Spinal cord (tissue), 10 donors: ENCODE data around the gene ZNRD2. TPM values are rescaled to one million over a fixed set of nuclear protein-coding genes. Genes with fewer than 3 reads are reported as not detected.

ENCODE experiments used
- DNase-seq, 6 donors: peaks; one replicate each; pipeline versions ENCODE4 v3.0.0 to v3.0.0-alpha.2; 2013 to 2015; ENCODE audit warnings: low spot score in 6 of 6, low read depth in 4 of 6
- H3K27ac ChIP-seq: one replicate; pipeline ENCODE4 v1.5.1; 2013; ENCODE audit warnings: low read depth, low read length, control low read depth
- H3K27me3 ChIP-seq: one replicate; pipeline ENCODE4 v1.6.1; 2013; ENCODE audit warnings: low read length; ENCODE audit not compliant: control insufficient read depth, insufficient read depth
- H3K36me3 ChIP-seq: one replicate; pipeline ENCODE4 v1.6.1; 2013; ENCODE audit warnings: low read length; ENCODE audit not compliant: control insufficient read depth, insufficient read depth
- H3K4me1 ChIP-seq: one replicate; pipeline ENCODE4 v1.6.1; 2013; ENCODE audit warnings: low read length; ENCODE audit not compliant: control insufficient read depth, insufficient read depth
- H3K4me3 ChIP-seq: one replicate; pipeline ENCODE4 v1.5.1; 2013; ENCODE audit warnings: low read depth, low read length, control low read depth
- H3K9me3 ChIP-seq: one replicate; pipeline ENCODE4 v1.6.1; 2013; ENCODE audit warnings: low read length; ENCODE audit not compliant: control insufficient read depth, insufficient read depth
- WGBS: methylation state at CpG from one replicate; pipeline ENCODE4 v1.1.5; 2013; ENCODE audit warnings: missing lambda C conversion rate; ENCODE audit not compliant: insufficient coverage; 5-methylcytosine and 5-hydroxymethylcytosine counted together
- polyA plus RNA-seq, 2 donors: library from polyadenylated mRNA; unstranded; fragments of 120-200 nt; gene quantifications; one replicate each; pipeline ENCODE4 v1.2.1, GENCODE V29; 2013; ENCODE audit not compliant: insufficient read length in 2 of 2
- total RNA-seq, 2 donors: library from RNA; depleted of rRNA in 1 of 2; stranded (reverse); fragments of 120-200 nt in 1 of 2; fragments of >200 nt in 1 of 2; gene quantifications; one replicate each; pipeline versions ENCODE4 v1.2.3 to v1.2.4, GENCODE V29; 2013 to 2014
- donor health status: healthy.

Gene ZNRD2
- total and polyA plus RNA-seq, 4 donors, result 14.7 to 87.2 (median 54.1) TPM

DNA sequence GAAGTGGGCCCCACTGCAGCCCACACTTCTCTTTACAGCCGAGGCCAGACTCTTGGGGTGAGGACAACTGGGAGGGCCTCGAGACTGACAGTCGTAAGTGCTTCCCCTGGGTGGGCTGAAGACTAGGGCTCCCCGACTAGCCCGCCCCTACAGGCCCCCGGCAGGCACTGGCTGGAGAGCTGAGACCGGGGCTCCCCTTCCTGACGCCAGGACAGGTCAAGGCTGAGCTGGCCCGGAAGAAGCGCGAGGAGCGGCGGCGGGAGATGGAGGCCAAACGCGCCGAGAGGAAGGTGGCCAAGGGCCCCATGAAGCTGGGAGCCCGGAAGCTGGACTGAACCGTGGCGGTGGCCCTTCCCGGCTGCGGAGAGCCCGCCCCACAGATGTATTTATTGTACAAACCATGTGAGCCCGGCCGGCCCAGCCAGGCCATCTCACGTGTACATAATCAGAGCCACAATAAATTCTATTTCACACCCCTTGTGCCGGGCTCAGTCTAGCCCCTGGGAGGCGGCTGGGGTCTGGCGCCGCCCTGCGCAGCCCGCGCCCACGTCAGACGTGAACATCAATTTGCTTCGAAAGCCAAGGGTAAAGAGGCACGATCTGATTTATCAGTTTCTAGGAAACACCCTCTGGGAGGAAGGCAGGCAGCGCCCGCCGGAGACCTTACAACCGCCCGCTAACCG is 31.9 kb upstream of the ZNRD2 start:
- no peak overlapping the region for H3K4me3 ChIP-seq
- DNase-seq, result no peak
- WGBS, result 73% methylated on average over 39 of the region's 43 CpGs

DNA sequence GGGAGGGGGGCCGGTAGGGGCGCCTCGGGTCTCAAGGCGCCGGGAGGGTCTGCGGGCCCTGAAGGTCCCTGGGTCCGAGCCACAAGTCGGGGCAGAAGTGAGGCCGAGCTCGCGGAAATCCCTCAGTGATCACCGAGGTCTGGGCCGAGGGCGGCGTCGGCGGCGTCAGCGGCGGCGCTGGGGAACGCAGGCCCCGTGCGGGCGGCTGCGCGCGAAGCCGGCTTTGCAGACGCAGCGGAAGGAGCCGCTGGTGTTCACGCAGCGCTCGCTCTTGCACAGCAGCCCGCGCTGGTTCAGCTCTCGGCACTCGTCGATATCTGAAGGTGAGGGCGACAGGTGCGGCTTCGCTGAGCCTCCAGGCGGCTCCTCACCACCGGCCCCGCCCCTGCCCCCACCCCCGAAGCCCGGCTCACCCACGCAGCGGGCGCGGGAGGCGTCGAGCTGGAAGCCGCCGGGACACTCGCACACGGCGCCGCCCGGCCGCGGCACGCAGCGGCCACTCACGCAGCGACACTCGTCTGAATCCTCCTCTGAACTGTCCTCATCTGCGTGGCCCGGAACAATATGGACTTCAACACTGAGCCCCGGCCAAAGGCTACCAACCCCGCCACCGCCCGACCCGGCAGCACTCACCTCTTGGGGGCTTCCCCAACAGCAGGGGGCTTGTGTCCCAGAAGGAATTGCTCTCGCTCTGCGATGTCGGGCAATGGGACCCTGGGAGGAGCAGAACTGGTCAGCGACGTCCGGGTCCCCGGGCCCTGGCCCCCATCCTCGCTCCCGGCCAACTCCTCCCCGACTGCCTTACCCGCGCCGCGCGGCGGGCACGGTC is 31.1 kb upstream of the ZNRD2 start:
- Histone ChIP-seq H3K36me3 (peaks cover 84% of the 10 kb centered on the region), H3K4me1 (peaks cover 30% of the 10 kb centered on the region), H3K27ac (no peak overlapping the region), H3K27me3 (no peaks in the 10 kb centered on the region), H3K9me3 (no peaks in the 10 kb centered on the region), H3K4me3 (no peak overlapping the region)
- peak in 2 of 6 donors; percentile 50 to 78 for DNase-seq
- WGBS, result 40% methylated on average over 91 of the region's 92 CpGs

More for the DNA sequence above, 31.9 kb upstream of the ZNRD2 start:
- no peaks in the 10 kb centered on the region for H3K9me3 ChIP-seq
- H3K27me3 ChIP-seq, result no peaks in the 10 kb centered on the region
- peaks cover 80% of the 10 kb centered on the region for H3K36me3 ChIP-seq
- peaks cover 30% of the 10 kb centered on the region for H3K4me1 ChIP-seq
- no peak overlapping the region for H3K27ac ChIP-seq

DNA sequence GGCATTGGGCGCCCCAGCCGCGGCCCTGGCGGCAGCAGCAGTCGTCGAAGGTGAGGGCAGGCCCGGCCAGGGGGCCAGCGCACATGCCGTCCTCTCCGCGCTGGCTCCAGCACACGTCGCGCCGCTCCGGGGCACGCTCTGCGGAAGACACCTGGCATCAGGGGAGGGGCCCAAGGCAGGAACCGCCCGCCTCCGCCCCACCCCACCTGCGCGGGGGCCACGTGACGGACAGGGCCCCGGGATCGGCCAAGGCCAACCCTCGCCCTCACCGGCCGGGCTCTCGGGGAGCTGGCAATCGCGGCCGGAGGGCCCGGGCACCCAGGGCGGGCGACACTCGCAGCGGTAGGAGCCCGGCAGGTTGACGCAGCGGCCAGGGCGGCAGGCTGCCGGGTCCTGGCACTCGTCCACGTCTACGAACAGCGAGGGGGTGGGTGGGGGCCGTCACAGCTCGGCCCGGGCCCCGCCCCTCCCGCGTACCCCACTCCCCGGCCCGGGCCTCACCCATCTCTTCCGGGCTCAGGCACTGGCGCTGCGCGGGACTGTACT is 30.5 kb upstream of the ZNRD2 start:
- 22% methylated on average over 60 of the region's 60 CpGs for WGBS
- Histone ChIP-seq H3K27me3 (no peaks in the 10 kb centered on the region), H3K9me3 (no peaks in the 10 kb centered on the region), H3K4me1 (peaks cover 30% of the 10 kb centered on the region), H3K27ac (peak overlapping the region; percentile 76), H3K4me3 (peak overlapping the region; percentile 49), H3K36me3 (peaks cover 84% of the 10 kb centered on the region)
- DNase-seq, result no peak

DNA sequence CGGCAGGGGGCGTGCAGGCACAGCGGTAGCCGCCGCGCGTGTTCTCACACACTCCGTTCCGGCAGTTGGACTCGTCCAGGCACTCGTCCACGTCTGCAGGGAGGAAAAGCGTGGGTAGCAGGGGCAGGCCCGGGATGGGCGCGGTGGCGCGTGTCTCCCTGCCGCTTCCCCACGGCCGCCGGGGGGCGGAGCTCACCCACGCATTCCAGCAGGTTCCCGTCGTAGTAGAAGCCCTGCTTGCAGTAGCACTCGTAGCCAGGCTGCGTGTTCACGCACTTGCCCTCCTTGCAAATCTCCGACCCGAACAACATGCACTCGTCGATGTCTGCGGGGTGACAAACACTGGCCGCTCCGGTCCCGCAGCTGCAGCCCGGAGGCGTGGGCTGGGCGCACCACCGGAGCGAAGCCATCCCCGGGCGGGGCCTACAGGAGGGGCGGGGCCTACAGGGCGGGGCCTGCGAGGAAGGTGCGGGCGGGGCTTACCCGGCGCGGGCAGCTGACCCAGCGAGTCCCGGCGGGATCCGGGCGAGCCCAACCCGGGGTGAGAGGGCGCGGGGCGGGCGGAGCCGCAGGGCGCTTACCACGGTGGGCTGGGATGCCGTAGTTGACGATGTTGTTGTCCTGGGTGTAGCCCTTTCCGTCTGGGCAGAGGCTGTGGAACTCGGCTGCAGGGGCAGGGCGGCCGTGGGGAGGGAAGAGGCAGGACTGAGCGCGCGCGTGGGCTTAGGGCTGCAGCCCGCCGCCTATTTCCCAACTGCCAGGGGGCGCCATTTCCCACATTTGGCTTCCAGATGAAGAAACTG is 29.8 kb upstream of the ZNRD2 start:
- Histone ChIP-seq H3K9me3 (no peaks in the 10 kb centered on the region), H3K4me1 (peaks cover 30% of the 10 kb centered on the region), H3K27ac (peak overlapping the region; percentile 76), H3K36me3 (peaks cover 84% of the 10 kb centered on the region), H3K27me3 (no peaks in the 10 kb centered on the region), H3K4me3 (peak overlapping the region; percentile 49)
- 2% methylated on average over 78 of the region's 78 CpGs for WGBS
- DNase-seq, result peak in 4 of 6 donors; percentile 55 to 91 (median 72)

DNA sequence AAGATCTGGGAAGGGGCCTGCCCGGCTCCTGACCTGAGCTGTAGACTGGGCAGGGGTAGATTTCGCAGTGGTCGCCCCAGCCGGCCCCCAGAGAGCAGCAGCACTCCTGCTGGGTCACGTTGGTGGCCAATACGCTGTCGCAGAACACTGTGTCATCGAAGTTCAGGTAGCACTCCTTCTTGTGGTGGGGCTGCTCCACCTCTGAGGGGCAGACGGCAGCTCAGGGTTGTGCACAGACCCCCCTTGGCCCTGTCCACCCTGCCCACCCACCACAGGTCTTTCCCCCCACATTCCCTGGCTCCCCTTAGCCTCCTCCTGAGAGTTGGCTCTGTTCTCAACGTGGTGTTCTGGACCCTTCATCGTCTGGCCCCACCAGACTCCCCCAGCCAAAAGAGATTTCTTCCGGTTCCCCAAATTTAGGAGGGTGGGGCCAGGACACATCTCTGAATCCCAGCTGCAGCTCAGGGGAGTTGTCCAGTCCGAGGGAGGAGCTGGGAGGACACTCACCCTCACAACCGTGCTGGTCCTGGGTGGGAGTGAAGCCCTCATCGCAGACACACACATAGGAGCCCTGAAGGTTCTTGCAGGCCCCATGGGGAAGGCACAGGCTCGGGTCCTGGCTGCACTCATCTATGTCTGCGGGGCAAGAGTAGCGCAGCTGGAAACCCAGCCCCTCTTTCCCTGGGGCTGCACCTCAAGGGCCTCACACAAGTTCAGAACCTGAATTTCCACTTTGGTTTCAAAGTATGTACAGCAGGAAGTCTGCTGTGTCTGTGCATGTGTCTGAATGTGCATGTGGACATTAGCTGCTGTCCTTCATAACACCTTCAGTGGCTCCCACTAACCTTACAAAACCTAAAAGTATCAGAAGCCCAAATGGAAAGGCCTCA is 28.9 kb upstream of the ZNRD2 start:
- DNase-seq, result no peak
- peaks cover 33% of the 10 kb centered on the region for H3K4me1 ChIP-seq
- H3K36me3 ChIP-seq, result peaks cover 84% of the 10 kb centered on the region
- peak overlapping the region; percentile 49 for H3K4me3 ChIP-seq
- WGBS, result 45% methylated on average over 15 of the region's 18 CpGs
- no peaks in the 10 kb centered on the region for H3K27me3 ChIP-seq
- no peaks in the 10 kb centered on the region for H3K9me3 ChIP-seq
- H3K27ac ChIP-seq, result peak overlapping the region; percentile 76

DNA sequence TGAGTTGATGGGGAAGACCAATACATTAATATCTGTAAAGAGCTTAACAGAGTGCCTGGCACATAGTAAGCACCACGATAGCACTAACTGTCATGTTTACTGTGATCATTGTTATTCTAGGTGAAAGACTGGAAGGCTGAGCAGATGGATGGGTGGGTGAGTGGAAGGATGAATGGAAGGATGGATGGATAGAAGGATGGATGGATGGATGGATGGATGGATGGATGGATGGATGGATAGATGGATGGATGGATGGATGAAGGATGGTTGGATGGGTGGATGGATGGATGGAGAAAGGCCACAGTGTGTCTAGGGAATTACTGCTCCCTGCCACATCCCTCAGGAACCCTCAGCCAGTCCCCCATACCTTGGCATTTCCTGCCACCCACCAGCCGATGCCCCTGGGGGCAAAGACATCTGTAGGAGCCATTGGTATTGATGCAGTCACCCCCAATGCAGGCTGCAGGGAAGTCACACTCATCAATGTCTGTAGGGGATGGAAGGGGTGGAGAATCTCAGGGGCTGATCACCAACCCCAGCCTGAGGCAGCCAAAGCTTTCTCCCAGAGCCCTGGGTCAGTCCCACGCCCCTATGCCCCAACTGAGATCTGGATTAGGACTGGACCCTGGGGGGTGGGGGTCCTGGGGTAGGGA is 27.4 kb upstream of the ZNRD2 start:
- H3K9me3 ChIP-seq, result no peaks in the 10 kb centered on the region
- H3K27ac ChIP-seq, result no peak overlapping the region
- H3K36me3 ChIP-seq, result peaks cover 84% of the 10 kb centered on the region
- WGBS, result 90% methylated on average over 2 of the region's 3 CpGs
- H3K27me3 ChIP-seq, result no peaks in the 10 kb centered on the region
- H3K4me1 ChIP-seq, result peaks cover 38% of the 10 kb centered on the region
- H3K4me3 ChIP-seq, result no peak overlapping the region
- DNase-seq, result no peak

DNA sequence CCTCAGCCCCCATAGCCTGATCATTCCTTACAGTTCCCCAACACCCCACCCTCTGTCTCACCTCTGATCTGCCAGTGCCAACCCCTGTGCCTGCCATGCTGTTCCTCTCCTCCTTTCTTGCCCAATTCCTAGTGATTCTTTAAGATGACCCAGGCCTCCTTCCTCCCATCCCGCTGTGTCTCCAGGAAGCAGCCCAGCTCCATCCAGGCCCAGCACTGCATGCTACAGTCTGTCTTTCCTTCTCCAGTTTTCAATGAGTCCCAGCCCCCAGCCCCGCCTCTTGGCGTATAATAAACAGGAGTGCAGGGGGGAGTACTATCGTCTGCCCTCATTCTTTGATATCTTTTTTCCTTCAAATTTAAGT is 24.4 kb upstream of the ZNRD2 start:
- DNase-seq, result no peak
- 100% methylated on average over 1 of the region's 4 CpGs for WGBS
- Histone ChIP-seq H3K4me1 (peaks cover 34% of the 10 kb centered on the region), H3K9me3 (no peaks in the 10 kb centered on the region), H3K36me3 (peaks cover 72% of the 10 kb centered on the region), H3K27ac (no peak overlapping the region), H3K27me3 (peaks cover 6% of the 10 kb centered on the region), H3K4me3 (no peak overlapping the region)

DNA sequence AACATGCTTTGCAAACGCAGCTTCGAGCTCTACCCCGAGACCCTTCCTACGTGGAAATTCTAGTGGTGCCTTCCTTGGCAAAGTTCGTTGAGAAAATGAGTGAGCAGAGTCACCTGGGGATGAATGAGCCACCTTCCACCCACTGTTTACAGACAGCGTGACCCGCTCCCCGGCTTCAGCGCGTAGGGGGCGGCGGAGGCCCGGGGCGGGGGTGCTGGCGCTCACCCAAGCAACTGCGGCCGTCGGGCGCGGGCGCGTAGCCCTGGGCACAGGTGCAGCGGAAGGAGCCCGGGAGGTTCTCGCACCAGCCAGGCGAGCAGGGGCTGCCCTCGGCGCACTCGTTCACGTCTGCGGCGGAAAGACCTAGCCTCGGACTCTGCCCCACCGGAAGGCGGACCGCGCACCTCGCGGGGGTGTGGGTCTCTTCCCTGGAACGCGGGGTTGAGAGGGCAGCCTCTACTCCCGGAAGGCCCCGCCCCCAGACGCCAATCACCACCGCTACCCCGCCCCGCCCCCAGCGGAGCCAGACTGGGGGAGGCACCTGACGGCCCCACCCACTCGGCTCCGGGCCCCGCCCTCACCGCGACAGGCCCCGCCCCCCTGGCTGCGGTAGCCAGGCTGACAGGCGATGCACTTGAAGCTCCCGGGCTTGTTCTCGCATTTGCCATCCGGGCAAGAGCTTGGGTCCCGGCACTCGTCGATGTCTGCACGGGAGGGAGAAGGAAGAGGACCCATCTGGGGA is 23.9 kb upstream of the ZNRD2 start:
- 26% methylated on average over 57 of the region's 64 CpGs for WGBS
- H3K9me3 ChIP-seq, result no peaks in the 10 kb centered on the region
- H3K4me3 ChIP-seq, result no peak overlapping the region
- peak in 2 of 6 donors; percentile 53 to 56 for DNase-seq
- H3K27me3 ChIP-seq, result peaks cover 6% of the 10 kb centered on the region
- peaks cover 74% of the 10 kb centered on the region for H3K36me3 ChIP-seq
- no peak overlapping the region for H3K27ac ChIP-seq
- H3K4me1 ChIP-seq, result peaks cover 28% of the 10 kb centered on the region
